HEK293 (cell line): ENCODE measurements around the gene NUDT16L1.
A peak's percentile ranks its signal among the peaks of the same experiment; 100 is the strongest.

ENCODE experiments used
- IKZF3 ChIP-seq: fragments of 450-650 bp; IDR thresholded peaks from 2 replicates; pipeline ENCODE4 v1.5.0; 2018; ENCODE audit warnings: missing biosample characterization, mild to moderate bottlenecking, missing genetic modification characterization, moderate library complexity
- KLF1 ChIP-seq: fragments of 450-650 bp; formaldehyde crosslinking; IDR thresholded peaks from 2 replicates; pipeline ENCODE4 v1.5.1; 2016; ENCODE audit warnings: missing biosample characterization, missing genetic modification characterization
- KLF17 ChIP-seq: fragments of 450-650 bp; formaldehyde crosslinking; IDR thresholded peaks from 2 replicates; pipeline ENCODE4 v1.5.1; 2016; ENCODE audit warnings: missing biosample characterization, missing genetic modification characterization
- TCF7L2 ChIP-seq: IDR thresholded peaks from 2 replicates; pipeline ENCODE4 v1.6.1; 2011; ENCODE audit warnings: low read depth, mild to moderate bottlenecking, inconsistent platforms, low read length, moderate library complexity, borderline replicate concordance
- YY1 ChIP-seq: fragments of 450-650 bp; formaldehyde crosslinking; IDR thresholded peaks from 2 replicates; pipeline ENCODE4 v1.5.1; 2018; ENCODE audit warnings: missing biosample characterization, missing genetic modification characterization
- ZBTB20 ChIP-seq: fragments of 450-650 bp; formaldehyde crosslinking; IDR thresholded peaks from 2 replicates; pipeline ENCODE4 v1.5.1; 2016; ENCODE audit warnings: missing biosample characterization, missing genetic modification characterization
- ZBTB6 ChIP-seq: fragments of 450-650 bp; formaldehyde crosslinking; IDR thresholded peaks from 2 replicates; pipeline ENCODE4 v1.5.1; 2017; ENCODE audit warnings: missing biosample characterization, missing genetic modification characterization
- ZEB2 ChIP-seq: fragments of 450-650 bp; formaldehyde crosslinking; IDR thresholded peaks from 2 replicates; pipeline ENCODE4 v1.5.1; 2016; ENCODE audit warnings: missing biosample characterization, missing genetic modification characterization
- ZFHX2 ChIP-seq: fragments of 450-650 bp; formaldehyde crosslinking; conservative IDR thresholded peaks from 2 replicates; pipeline ENCODE4 v1.5.1; 2016; ENCODE audit warnings: missing biosample characterization, missing genetic modification characterization
- ZNF112 ChIP-seq: fragments of 450-650 bp; formaldehyde crosslinking; IDR thresholded peaks from 2 replicates; pipeline ENCODE4 v1.5.0; 2017; ENCODE audit warnings: missing biosample characterization, missing genetic modification characterization
- ZNF121 ChIP-seq: fragments of 450-650 bp; formaldehyde crosslinking; IDR thresholded peaks from 2 replicates; pipeline ENCODE4 v1.5.1; 2016; ENCODE audit warnings: missing biosample characterization, missing genetic modification characterization
- ZNF138 ChIP-seq: fragments of 450-650 bp; formaldehyde crosslinking; IDR thresholded peaks from 2 replicates; pipeline ENCODE4 v1.5.1; 2016; ENCODE audit warnings: missing biosample characterization, missing genetic modification characterization, borderline replicate concordance
- ZNF366 ChIP-seq: fragments of 450-650 bp; formaldehyde crosslinking; conservative IDR thresholded peaks from 2 replicates; pipeline ENCODE4 v1.5.1; 2016; ENCODE audit warnings: missing biosample characterization, missing genetic modification characterization
- ZNF37A ChIP-seq: fragments of 450-650 bp; IDR thresholded peaks from 2 replicates; pipeline ENCODE4 v1.5.1; 2018; ENCODE audit warnings: missing biosample characterization, missing genetic modification characterization
- ZNF391 ChIP-seq: fragments of 450-650 bp; formaldehyde crosslinking; IDR thresholded peaks from 2 replicates; pipeline ENCODE4 v1.5.1; 2016; ENCODE audit warnings: low read depth, missing biosample characterization, missing genetic modification characterization, borderline replicate concordance
- ZNF404 ChIP-seq: fragments of 450-650 bp; formaldehyde crosslinking; IDR thresholded peaks from 2 replicates; pipeline ENCODE4 v1.5.1; 2017; ENCODE audit warnings: missing biosample characterization, missing genetic modification characterization
- ZNF433 ChIP-seq: fragments of 450-650 bp; formaldehyde crosslinking; IDR thresholded peaks from 2 replicates; pipeline ENCODE4 v1.5.1; 2016; ENCODE audit warnings: missing biosample characterization, missing genetic modification characterization, low read depth
- ZNF510 ChIP-seq: fragments of 450-650 bp; formaldehyde crosslinking; IDR thresholded peaks from 2 replicates; pipeline ENCODE4 v1.5.1; 2018; ENCODE audit warnings: mild to moderate bottlenecking, missing genetic modification characterization, missing biosample characterization; ENCODE audit not compliant: insufficient replicate concordance
- ZNF558 ChIP-seq: fragments of 450-650 bp; formaldehyde crosslinking; IDR thresholded peaks from 2 replicates; pipeline ENCODE4 v1.5.1; 2016; ENCODE audit warnings: missing biosample characterization, missing genetic modification characterization
- ZNF561 ChIP-seq: fragments of 450-650 bp; IDR thresholded peaks from 2 replicates; pipeline ENCODE4 v1.5.1; 2018; ENCODE audit warnings: missing biosample characterization, missing genetic modification characterization, borderline replicate concordance
- ZNF623 ChIP-seq: fragments of 450-650 bp; formaldehyde crosslinking; IDR thresholded peaks from 2 replicates; pipeline ENCODE4 v1.5.1; 2016; ENCODE audit warnings: missing biosample characterization, missing genetic modification characterization
- ZNF624 ChIP-seq: fragments of 450-650 bp; formaldehyde crosslinking; IDR thresholded peaks from 2 replicates; pipeline ENCODE4 v1.5.1; 2017; ENCODE audit warnings: missing biosample characterization, missing genetic modification characterization
- ZNF626 ChIP-seq: fragments of 450-650 bp; sonication (Bioruptor Pico); formaldehyde crosslinking; IDR thresholded peaks from 2 replicates; pipeline ENCODE4 v1.5.1; 2018; ENCODE audit warnings: missing biosample characterization, missing genetic modification characterization, inconsistent platforms
- ZNF654 ChIP-seq: fragments of 450-650 bp; formaldehyde crosslinking; IDR thresholded peaks from 2 replicates; pipeline ENCODE4 v1.5.1; 2016; ENCODE audit warnings: low read depth, missing biosample characterization, missing genetic modification characterization
- ZNF658 ChIP-seq: fragments of 450-650 bp; formaldehyde crosslinking; IDR thresholded peaks from 2 replicates; pipeline ENCODE4; 2016; ENCODE audit warnings: missing biosample characterization, missing genetic modification characterization
- ZNF660 ChIP-seq: fragments of 450-650 bp; IDR thresholded peaks from 2 replicates; pipeline ENCODE4 v1.5.1; 2018; ENCODE audit warnings: missing biosample characterization, mild to moderate bottlenecking, missing genetic modification characterization
- ZNF701 ChIP-seq: fragments of 450-650 bp; formaldehyde crosslinking; IDR thresholded peaks from 2 replicates; pipeline ENCODE4 v1.5.1; 2016; ENCODE audit warnings: missing biosample characterization, missing genetic modification characterization
- ZNF785 ChIP-seq: fragments of 450-650 bp; formaldehyde crosslinking; IDR thresholded peaks from 2 replicates; pipeline ENCODE4 v1.5.1; 2016; ENCODE audit warnings: missing biosample characterization, missing genetic modification characterization
- ZNF843 ChIP-seq: fragments of 450-650 bp; formaldehyde crosslinking; IDR thresholded peaks from 2 replicates; pipeline ENCODE4 v1.5.1; 2016; ENCODE audit warnings: missing biosample characterization, missing genetic modification characterization
- TF ChIP-seq, protein P1 (sequence below): fragments of 450-650 bp; formaldehyde crosslinking; IDR thresholded peaks from 2 replicates; pipeline ENCODE4 v1.5.1; 2016; ENCODE audit warnings: missing biosample characterization, missing genetic modification characterization
- TF ChIP-seq, protein P2 (sequence below): fragments of 450-650 bp; formaldehyde crosslinking; IDR thresholded peaks from 2 replicates; pipeline ENCODE4; 2016; ENCODE audit warnings: missing biosample characterization, missing genetic modification characterization
- TF ChIP-seq, protein P3 (sequence below): fragments of 450-650 bp; formaldehyde crosslinking; conservative IDR thresholded peaks from 2 replicates; pipeline ENCODE4 v1.5.1; 2016; ENCODE audit warnings: low read depth, missing biosample characterization, missing genetic modification characterization

Gene NUDT16L1

GRCh38 chr16:4734063-4734729 is 40.8 kb downstream of the NUDT16L1 start, which contains the start of the genes ANKS3 and DNAAF8 (continued):
- TF ChIP-seq ZNF391 (tag by site-specific recombination) (no peak), ZBTB6 (tag by site-specific recombination) (peak; percentile 54; the same call in 1 of the 2 replicates), ZNF701 (tag by site-specific recombination) (no peak), ZNF121 (tag by site-specific recombination) (no peak), KLF17 (tag by site-specific recombination) (no peak; the same call in 1 of the 2 replicates), ZNF660 (tag by site-specific recombination) (peak; percentile 70), ZNF658 (no peak), ZNF785 (tag by site-specific recombination) (no peak), ZEB2 (tag by site-specific recombination) (peak; percentile 92), ZNF843 (no peak), ZNF433 (tag by site-specific recombination) (no peak), ZNF37A (tag by site-specific recombination) (no peak), YY1 (tag by site-specific recombination) (peak; percentile 50), TCF7L2 (no peak), ZNF510 (tag by site-specific recombination) (no peak), ZNF366 (no peak), ZNF138 (no peak), IKZF3 (tag by site-specific recombination) (peak; percentile 85), ZNF558 (tag by site-specific recombination) (no peak), ZBTB20 (tag by site-specific recombination) (peak; percentile 98), ZNF654 (tag by site-specific recombination) (no peak), ZNF626 (no peak), KLF1 (tag by site-specific recombination) (peak; percentile 85), ZFHX2 (tag by site-specific recombination) (peak; percentile 44; the same call in 1 of the 2 replicates), ZNF404 (tag by site-specific recombination) (no peak), ZNF623 (tag by site-specific recombination) (no peak), ZNF624 (no peak), ZNF561 (peak; percentile 91), ZNF112 (no peak)
- TF ChIP-seq, protein P1, sequence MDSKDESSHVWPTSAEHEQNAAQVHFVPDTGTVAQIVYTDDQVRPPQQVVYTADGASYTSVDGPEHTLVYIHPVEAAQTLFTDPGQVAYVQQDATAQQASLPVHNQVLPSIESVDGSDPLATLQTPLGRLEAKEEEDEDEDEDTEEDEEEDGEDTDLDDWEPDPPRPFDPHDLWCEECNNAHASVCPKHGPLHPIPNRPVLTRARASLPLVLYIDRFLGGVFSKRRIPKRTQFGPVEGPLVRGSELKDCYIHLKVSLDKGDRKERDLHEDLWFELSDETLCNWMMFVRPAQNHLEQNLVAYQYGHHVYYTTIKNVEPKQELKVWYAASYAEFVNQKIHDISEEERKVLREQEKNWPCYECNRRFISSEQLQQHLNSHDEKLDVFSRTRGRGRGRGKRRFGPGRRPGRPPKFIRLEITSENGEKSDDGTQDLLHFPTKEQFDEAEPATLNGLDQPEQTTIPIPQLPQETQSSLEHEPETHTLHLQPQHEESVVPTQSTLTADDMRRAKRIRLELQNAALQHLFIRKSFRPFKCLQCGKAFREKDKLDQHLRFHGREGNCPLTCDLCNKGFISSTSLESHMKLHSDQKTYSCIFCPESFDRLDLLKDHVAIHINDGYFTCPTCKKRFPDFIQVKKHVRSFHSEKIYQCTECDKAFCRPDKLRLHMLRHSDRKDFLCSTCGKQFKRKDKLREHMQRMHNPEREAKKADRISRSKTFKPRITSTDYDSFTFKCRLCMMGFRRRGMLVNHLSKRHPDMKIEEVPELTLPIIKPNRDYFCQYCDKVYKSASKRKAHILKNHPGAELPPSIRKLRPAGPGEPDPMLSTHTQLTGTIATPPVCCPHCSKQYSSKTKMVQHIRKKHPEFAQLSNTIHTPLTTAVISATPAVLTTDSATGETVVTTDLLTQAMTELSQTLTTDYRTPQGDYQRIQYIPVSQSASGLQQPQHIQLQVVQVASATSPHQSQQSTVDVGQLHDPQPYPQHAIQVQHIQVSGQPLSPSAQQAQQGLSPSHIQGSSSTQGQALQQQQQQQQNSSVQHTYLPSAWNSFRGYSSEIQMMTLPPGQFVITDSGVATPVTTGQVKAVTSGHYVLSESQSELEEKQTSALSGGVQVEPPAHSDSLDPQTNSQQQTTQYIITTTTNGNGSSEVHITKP = peak; percentile 73
- TF ChIP-seq, protein P2, sequence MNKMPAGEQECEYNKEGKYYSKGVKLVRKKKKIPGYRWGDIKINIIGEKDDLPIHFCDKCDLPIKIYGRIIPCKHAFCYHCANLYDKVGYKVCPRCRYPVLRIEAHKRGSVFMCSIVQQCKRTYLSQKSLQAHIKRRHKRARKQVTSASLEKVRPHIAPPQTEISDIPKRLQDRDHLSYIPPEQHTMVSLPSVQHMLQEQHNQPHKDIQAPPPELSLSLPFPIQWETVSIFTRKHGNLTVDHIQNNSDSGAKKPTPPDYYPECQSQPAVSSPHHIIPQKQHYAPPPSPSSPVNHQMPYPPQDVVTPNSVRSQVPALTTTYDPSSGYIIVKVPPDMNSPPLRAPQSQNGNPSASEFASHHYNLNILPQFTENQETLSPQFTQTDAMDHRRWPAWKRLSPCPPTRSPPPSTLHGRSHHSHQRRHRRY (tag by site-specific recombination) = no peak
- TF ChIP-seq, protein P3, sequence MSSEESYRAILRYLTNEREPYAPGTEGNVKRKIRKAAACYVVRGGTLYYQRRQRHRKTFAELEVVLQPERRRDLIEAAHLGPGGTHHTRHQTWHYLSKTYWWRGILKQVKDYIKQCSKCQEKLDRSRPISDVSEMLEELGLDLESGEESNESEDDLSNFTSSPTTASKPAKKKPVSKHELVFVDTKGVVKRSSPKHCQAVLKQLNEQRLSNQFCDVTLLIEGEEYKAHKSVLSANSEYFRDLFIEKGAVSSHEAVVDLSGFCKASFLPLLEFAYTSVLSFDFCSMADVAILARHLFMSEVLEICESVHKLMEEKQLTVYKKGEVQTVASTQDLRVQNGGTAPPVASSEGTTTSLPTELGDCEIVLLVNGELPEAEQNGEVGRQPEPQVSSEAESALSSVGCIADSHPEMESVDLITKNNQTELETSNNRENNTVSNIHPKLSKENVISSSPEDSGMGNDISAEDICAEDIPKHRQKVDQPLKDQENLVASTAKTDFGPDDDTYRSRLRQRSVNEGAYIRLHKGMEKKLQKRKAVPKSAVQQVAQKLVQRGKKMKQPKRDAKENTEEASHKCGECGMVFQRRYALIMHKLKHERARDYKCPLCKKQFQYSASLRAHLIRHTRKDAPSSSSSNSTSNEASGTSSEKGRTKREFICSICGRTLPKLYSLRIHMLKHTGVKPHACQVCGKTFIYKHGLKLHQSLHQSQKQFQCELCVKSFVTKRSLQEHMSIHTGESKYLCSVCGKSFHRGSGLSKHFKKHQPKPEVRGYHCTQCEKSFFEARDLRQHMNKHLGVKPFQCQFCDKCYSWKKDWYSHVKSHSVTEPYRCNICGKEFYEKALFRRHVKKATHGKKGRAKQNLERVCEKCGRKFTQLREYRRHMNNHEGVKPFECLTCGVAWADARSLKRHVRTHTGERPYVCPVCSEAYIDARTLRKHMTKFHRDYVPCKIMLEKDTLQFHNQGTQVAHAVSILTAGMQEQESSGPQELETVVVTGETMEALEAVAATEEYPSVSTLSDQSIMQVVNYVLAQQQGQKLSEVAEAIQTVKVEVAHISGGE = peak; percentile 97
